NCI-H2196 treated with DMSO at 0.1 percent for 48 hours (cell line): ENCODE results near the gene ATP11A.

Experiments used
- DNase-seq: peaks from one replicate; lab custom pipeline; 2025; ENCODE audit not compliant: unreplicated experiment; lab: John Stamatoyannopoulos, UW

Gene ATP11A

DNA sequence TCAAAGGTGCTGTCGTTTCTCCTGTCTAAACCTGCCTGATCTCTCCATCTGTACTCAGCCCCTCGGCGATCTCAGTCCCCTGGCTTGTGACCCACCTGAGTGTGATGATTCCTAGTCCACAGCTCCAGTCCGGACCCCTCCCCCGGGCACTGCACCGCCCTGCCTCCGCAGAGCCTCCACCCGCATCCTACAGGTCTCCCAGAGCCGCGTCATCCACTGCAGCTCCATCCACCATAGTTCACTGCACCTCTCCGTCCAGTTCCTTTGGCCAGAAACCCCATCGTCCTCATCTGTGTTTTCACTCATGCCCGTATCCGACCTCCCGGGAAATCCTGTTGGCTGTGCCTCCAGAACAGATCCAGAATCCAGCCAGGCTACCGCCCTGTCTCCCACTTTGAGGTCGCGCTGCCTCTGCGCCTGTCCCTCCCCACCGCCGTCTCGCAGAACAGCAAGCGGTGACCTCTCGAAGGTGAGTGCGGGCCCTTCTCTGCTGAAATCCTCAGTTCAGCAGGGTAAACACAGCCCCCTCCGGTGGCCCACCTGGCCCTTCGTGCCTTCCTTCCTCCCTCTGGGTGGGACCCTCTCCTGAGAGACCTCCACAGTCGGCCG, 227.3 kb downstream of the ATP11A start:
- no peak for DNase-seq

DNA sequence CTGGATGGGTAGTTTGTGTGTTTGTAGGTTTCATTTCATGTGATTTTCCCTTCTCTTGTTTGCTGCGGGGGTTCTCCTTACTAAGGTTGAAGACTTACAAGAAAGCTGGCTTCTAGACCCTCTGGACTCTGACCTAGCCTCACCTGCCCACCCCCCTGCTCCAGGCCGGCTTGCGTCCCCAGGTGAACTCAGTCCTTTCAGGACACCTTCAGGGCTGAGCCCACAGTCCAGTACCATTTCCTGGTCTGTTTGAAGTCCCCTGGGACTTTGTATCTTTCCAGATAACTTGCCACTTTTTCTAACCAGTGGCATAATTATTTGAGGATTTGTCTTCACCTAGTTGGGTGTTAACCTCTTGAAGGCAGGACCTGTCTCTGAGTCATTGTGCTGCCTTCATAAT, 227.9 kb downstream of the ATP11A start:
- no peak for DNase-seq

DNA sequence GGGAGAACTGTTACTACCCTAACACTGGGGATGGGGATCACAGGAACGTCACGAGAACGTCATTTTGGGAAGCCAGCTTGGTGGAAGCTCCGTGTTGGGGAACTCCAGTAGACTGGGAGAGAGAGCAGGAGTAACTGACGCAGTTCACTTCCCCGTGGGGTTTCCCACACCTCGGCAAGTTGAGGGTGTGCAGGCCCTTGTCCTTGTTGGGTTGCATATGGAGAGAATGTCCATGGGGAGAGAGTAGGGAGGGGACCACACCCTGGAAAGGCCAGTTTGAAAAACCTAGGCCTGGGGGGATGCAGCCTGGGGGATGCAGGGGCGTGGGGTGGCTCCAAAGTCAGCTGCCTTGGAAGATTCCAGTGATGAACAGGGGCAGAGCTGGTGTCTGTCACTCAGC, 228.4 kb downstream of the ATP11A start:
- no peak for DNase-seq

DNA sequence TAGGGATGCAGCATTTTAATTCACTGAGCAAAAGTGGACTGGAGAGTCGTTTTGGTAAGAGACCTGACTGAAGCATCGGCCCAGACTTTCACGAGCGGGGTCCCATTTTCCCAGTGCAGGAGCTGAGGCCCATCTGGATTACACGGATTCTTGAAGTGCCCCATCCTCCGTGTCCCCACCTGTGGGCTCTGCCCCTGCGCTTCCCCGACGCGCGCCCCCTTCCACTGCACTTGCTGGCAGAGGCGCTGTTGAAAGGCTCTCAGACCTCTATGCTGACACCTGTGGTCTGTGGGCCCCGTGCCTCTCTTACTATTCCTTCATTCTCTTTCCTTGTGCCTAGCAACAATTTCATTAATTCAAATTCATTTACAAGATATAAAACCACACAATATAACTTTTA, 228.9 kb downstream of the ATP11A start:
- no peak for DNase-seq

DNA sequence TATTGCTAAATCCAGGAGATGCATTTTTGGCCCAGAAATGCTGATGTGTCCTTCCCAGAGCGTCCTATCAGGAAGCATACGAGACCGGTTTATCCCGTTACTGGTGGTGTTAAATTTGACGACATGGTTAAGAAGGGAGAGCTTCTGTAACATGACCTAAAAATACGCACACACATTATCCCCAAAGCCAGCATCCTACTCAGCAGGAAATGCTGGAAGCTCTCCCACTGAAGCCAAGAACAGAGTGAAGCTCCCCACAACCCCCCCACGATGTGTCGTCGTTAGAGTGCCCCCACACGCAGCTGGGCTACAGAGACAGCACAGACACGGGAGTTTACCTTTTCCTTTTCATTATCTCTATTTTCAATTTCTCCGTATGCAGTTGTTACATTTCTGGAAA, 234.1 kb downstream of the ATP11A start:
- no peak for DNase-seq

DNA sequence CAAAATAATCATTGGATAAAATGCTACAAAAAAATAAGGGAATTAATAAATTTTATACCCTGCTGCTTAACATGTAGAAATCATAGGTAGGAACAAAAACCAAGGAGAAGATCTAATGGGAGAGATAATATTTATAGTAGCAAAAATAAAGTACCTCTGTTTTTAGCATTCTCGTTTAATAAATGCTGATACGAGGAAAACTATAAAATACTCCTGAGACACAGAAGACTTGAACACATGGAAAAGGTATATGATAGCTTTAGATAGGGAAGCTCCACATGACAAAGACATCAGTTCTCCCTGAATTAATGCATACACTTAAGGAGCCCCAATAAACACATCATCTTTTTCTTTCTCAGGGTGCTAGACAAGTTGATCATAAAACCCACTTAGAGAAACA, 234.5 kb downstream of the ATP11A start:
- DNase-seq: no peak

DNA sequence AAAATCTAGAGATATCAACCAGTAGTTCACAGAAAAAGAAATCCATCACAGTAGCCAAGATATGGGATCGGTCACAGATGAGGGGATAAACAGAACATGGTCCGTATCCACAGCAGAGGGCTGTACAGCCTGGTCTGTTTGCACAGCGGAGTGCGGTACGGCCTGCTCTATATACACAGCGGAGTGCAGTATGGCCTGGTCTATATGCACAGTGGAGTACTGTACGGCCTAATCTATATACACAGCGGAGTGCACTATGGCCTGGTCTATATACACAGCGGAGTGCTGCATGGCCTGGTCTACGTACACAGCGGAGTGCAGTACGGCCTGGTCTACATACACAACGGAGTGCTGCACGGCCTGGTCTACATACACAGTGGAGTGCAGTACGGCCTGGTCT, 236.2 kb downstream of the ATP11A start:
- no peak for DNase-seq

DNA sequence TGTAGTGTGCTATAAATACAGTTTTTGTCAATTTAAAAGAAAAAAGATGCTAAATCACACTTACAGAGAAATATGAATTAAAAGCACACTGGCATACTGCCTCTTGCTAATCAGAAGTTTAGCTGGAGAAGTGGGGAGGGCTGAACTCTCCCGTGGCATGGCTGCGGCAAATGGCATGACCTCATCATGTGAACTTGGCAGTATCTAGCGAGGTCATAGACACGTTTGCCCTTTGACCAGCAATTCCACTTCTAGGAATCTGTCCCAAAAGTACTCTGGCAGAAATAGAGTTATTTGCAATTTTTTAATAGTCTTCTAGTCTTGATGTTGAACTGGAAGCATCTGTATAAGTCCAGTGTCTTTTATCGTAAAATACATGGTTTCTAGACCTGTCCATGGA, 237.2 kb downstream of the ATP11A start:
- DNase-seq: no peak

DNA sequence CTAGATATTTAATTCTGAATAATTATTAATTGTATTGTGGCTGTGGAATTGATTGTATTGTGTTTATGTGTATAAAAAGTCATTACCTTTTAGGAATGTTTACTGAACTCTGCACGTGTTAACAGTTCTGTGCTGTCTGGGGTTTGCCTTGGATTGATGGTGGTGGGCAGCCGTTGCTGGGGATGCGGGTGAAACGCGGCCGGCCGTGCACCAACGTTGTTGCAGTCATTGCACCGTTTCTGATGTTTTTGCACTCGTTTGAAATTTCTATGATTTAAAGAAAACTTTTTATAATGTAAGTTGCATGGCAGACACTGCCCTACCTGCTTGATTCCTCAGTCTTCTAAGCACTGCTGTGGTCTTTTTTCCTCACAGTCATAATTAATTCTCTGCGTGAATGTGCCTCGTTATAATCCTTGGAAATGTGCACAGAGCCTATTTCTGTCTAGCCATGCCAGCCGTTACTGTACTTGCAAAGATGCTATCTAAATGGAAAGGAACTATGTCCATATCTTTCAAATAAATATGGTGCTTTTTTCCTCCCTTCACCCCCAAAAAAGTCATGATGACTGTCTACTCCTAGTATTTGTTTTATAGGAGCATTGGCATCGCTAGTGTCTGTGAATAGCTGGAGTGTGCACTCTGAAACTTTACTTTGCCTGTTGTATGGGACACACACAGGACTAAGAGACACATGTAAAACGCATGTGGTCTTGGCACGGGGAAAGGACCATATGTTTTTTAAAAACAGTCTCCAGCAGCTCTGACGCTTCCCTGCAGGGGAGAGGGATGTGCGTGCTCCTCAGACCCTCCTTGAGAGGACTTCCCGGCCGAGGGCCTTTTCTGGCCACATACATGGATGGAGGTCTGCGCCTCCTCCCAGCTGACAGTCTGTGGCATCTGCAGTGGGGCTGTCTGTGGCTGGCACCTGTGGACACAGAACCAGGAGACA, 238.5 kb downstream of the ATP11A start:
- DNase-seq: no peak

DNA sequence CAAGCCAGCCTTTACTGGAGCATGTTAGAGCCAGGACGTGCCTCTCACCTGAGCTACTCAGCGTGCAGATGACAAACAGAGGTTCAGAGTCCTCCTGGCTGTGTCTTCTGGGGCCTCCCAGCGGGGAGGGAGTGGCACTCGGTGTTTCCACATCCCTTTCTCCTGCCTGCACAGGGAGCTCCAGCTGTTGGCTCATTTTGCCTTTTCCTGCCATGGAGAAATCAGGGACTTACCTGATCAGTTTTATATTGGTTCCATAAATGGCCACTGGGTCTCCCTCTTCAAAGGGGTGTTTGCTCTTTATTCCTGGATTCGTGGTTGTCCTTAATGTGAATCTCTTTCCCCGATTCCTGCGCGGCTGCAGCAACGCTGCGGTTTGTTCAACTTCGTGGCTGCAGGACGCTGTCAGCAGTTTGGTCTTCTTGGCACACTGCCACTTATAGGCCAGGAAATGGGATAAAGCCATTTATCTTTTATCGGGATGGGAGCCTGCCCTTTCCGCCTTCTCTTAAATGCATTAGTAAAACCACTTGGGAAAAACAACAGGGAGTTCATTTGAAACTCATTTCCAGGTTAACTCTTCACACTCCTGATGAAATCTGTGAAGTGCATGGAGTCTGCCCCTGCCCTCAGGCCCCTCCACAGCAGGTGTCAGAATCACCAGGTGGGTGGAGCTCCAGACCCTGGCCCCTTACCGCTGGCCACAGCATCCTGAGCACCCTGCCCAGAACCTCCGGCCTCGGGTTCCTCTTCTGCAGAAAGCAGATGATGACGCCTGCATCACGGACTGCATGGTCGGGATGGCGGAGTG, 239.3 kb downstream of the ATP11A start:
- no peak for DNase-seq

DNA sequence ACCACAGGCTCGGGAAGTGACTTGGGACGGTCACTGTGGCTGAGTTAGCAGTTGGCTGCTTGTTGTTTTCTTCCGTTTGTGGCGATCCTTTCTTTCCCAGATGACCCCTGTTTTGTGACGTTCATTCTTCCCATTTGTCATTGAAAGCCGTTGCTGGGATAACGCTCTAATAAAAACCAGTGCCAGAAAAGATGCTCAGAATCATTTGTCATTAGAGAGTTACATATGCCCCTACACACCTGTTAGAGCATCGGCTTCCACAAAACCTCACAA, 239.9 kb downstream of the ATP11A start:
- DNase-seq: no peak

DNA sequence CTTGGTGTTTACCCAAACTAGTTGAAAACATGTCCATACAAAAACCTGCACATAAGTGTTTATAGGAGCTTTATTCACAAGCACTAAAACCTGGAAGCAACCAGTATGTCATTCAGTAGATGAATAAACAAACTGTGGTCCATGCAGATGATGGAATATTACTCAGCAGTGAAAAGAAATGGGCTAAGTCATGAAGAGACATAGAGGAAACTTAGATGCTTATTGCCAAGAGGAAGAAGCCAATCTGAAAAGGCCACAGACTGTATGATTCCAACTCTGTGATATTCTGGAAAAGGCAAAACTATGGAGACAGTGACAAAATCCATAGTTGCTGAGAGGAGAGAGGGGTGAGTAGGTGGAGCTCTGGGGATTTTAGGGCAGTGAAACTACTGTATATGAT, 240.4 kb downstream of the ATP11A start:
- DNase-seq: no peak

DNA sequence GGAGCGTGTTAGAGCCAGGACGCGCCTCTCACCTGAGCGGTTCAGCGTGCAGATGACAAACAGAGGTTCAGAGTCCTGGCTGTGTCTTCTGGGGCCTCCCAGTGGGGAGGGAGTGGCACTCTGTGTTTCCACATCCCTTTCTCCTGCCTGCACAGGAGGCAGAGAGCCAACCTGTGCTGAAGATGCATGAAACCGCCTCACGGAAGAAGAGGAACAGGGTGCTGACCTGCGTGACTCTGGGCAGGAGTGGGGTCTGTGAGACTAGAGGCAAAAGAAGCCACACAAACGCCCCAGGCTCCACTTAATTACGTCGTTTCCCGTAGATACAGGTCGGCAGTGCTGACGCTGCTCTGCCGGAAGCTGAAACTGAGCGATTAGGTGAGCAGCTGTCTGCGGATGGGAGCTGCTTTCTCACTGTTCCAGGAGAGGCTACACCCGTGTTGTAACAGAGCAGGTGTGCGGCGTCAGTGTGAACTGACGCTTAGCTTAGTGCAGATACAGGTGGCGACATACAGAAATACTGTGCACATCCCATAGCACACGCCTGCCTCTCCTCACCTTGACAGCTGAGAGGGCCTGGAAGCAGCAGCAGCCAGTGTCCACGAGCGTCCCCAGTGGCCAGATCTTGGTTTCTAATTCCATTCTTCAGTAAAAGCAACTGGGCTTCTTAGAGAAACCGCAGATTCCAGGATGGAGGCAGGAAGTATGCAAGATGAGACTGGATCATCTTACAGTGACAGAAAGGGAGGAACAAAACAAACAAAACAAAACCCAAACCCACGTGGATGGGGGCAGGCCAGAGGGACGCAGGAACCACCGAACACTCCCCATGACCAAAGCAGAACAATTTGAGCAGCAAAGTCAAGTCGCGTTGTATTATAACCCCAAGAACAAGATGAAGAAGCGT, 241.4 kb downstream of the ATP11A start:
- DNase-seq: peak; percentile 42

DNA sequence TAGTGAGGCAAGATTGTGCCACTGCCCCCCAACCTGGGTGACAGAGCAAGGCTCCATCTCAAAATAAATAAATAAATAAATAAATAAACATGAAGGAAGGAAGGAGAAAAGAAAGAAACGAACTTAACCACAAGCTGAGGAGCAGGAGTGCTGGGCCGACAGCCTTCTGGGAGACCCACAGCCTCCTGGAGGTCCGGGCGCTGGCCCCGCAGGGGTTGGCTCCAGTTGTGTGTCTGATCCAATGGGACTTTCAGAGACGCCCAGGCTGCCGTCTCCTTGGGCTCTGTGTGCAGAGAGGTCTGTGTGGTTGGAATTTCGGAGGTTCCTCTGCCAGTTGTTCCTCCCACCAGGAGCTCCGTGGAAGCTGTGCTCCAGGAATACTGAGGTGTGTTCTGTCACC, 243.1 kb downstream of the ATP11A start:
- DNase-seq: no peak

DNA sequence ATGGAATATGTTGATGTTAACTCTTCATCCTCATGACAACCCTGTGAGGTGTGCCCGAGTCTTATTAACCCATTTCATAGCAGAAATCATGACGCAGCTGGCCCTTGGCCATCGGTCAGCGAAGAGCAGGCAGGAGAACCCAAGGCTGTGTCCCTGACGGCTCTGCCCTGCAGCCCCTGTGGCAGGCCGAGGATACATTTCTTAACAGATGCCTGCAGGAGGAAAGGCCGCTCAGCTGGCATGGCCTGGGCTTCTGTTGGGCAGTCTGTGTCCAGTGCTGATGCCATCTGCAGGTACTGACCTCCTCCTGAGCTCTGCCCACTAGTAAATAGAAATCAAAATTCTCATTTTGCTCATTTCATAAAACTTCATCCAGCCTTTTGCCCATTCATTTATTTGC, 243.8 kb downstream of the ATP11A start:
- no peak for DNase-seq

DNA sequence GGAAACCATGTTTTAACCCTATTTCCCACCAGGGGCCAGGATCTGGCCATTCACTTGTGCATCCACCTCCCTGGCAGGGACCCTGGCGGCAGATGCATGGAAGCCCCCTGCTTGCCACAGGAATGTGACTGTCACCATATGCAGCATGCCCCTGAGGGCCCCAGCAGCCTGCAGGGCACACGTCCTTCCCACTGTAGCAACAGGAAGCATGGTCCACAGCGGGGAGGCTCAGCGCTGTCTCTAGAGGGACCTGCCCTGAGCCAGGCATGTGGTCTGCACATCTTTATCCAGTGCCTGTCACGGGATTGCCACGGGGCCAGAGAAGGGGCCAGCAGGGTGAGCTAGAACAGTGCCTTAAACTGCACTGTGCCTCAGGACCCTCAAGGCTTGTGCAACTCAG, 244.2 kb downstream of the ATP11A start:
- no peak for DNase-seq
